Activated CD4-positive, alpha-beta memory T cell treated with anti-CD3 and anti-CD28 coated beads, Interleukin-2, amount 10 ng/mL, durations not matched to agents 7 days and 5 days (primary cell): ENCODE results near the gene TMEM143. TPM values are rescaled to one million over a fixed set of nuclear protein-coding genes. Genes with fewer than 3 reads are reported as not detected.
"Not testable (repeated sequence)": the region's sequence is repeated elsewhere in the genome, so short reads cannot be mapped to it uniquely, and the experiment has no call there.

Source experiments
- CTCF ChIA-PET: fragments of 350-600 bp; sonication (Branson Sonifier 250); formaldehyde crosslinking; loops from one replicate; lab custom pipeline; 2021; ENCODE audit warnings: antibody characterized with exemption, inconsistent platforms; lab: Charles Lee
- POLR2A ChIA-PET: fragments of 350-600 bp; sonication (Branson Sonifier 250); formaldehyde crosslinking; loops from one replicate; lab custom pipeline; 2021; ENCODE audit warnings: antibody characterized with exemption; lab: Charles Lee
- DNase-seq: peaks from one replicate; pipeline ENCODE4 v3.0.0-alpha.2; 2020
- H3K27ac Mint-ChIP-seq: one replicate; pipeline ENCODE4 v1.8.0; 2021; ENCODE audit warnings: mild to moderate bottlenecking, mixed read lengths
- H3K27me3 Mint-ChIP-seq: one replicate; pipeline ENCODE4 v1.8.0; 2021; ENCODE audit warnings: mixed read lengths
- H3K36me3 Mint-ChIP-seq: one replicate; pipeline ENCODE4 v1.8.0; 2021; ENCODE audit warnings: low read depth, mixed read lengths
- H3K4me1 Mint-ChIP-seq: one replicate; pipeline ENCODE4 v1.8.0; 2021; ENCODE audit warnings: mixed read lengths
- H3K4me3 Mint-ChIP-seq: one replicate; pipeline ENCODE4 v1.8.0; 2021; ENCODE audit warnings: mild to moderate bottlenecking, mixed read lengths
- H3K9me3 Mint-ChIP-seq: one replicate; pipeline ENCODE4 v1.8.0; 2021; ENCODE audit warnings: mixed read lengths
- total RNA-seq, 2 experiments: library from RNA; stranded (reverse); gene quantifications; one replicate each; pipeline ENCODE4 v1.2.3, GENCODE V29; 2021

Gene TMEM143
- total RNA-seq, 2 experiments from 2014 or later, result 17.4 to 18.2 TPM

DNA sequence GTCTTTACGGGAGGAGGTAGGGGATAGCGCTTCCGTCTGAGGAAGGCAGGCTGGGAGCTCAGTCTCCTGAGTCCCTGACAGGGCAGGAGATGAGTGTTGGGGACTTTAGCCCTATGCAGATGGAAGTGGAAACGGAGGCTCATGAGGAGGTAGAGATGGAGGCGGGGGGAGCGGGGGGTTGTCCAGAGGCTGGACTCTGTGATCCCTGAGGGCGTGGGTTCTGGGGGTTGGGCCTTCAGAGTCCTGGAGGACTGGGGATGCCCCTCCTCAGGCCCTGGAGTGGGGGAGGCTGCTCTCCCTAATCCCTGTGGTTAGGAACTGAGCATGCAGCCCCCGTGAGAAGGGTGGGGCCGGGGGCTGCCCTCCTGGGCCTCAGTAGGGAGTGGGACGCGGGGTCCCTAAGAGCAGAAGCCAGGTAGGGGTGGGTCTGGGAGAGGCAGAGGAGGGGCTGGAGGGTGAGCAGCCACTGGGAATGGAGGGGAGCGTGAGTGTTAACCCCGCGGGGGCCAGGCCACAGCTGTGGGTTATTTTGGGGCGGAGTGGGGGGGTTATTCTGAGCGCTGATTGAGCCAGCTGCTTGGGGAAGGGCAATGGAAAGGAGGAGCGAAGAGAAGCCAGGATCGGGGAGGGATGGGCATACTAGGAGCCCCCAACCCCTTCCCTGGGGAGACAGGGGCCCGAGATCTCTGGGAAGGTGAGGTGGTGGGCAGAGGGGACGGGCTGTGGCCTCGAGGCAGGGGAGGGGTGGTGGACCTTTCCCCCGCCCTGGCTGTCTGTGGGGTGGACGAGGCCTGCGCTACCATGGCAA is 32.5 kb upstream of the TMEM143 start:
- H3K27me3 Mint-ChIP-seq, result peaks cover 51% of the 10 kb centered on the region
- peaks cover 2% of the 10 kb centered on the region for H3K9me3 Mint-ChIP-seq
- no peak overlapping the region for H3K4me3 Mint-ChIP-seq
- no peak overlapping the region for H3K27ac Mint-ChIP-seq
- H3K4me1 Mint-ChIP-seq, result peaks cover 37% of the 10 kb centered on the region
- ChIA-PET POLR2A (interaction anchor here (0.6 to 1.7 kb wide), 4 partner anchors 32 to 220 kb away, joined by 3 to 6 read pairs (median 4); partner anchors contain the start of genes GRWD1, SYNGR4 and TMEM143), CTCF (interaction anchor here (1.6 kb wide), 1 partner anchor 81 kb away, joined by 6 read pairs; no protein-coding TSS in a partner anchor)
- H3K36me3 Mint-ChIP-seq, result peaks cover 9% of the 10 kb centered on the region
- no peak for DNase-seq

DNA sequence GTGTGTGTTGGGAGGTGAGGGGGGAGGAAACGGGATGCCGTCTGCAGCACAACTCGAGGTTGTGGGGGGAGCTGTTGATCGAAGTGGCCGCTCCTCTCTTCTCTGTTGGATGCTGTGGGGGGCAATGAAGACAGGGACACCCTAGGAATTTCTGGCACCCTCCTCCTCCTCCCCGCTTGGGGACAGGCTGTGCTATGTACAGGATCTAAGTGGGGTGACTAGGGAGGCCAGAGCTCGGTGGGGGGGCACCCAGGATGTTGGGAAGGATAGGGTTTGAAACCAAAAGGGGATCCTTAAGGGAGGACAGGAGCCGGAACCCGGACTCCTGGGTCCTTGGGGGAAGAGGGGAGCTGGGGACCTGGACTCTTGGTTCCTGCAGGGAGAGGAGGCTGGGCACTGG is 31.8 kb upstream of the TMEM143 start:
- peaks cover 2% of the 10 kb centered on the region for H3K9me3 Mint-ChIP-seq
- H3K4me1 Mint-ChIP-seq, result peaks cover 34% of the 10 kb centered on the region
- peaks cover 12% of the 10 kb centered on the region for H3K36me3 Mint-ChIP-seq
- H3K27ac Mint-ChIP-seq, result no peak overlapping the region
- H3K4me3 Mint-ChIP-seq, result no peak overlapping the region
- POLR2A ChIA-PET, result interaction anchor here (0.6 to 1.7 kb wide), 4 partner anchors 32 to 221 kb away, joined by 3 to 6 read pairs (median 4); partner anchors contain the start of genes GRWD1, SYNGR4 and TMEM143
- H3K27me3 Mint-ChIP-seq, result peaks cover 51% of the 10 kb centered on the region
- CTCF ChIA-PET, result interaction anchor here (0.8 to 1.6 kb wide), 2 partner anchors 81 to 86 kb away, joined by 6 read pairs; no protein-coding TSS in a partner anchor
- DNase-seq, result no peak

DNA sequence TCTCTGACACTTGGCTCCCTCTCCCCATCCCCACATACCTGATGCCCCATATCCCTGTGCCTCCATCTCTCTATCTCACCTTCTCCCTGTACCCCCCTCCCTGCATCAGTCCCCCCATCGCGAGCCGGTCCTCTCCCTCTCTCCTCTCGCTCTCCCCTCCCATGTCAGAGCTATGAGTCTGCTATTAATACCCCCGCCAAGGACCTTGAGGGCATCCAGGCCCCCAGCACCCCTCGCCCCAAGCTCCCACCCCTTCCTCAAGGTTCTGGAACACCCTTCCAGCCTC is 31.4 kb upstream of the TMEM143 start:
- Mint-ChIP-seq H3K4me3 (no peak overlapping the region), H3K4me1 (peaks cover 33% of the 10 kb centered on the region), H3K27ac (no peak overlapping the region), H3K9me3 (peaks cover 2% of the 10 kb centered on the region), H3K27me3 (peaks cover 51% of the 10 kb centered on the region), H3K36me3 (peaks cover 12% of the 10 kb centered on the region)
- POLR2A ChIA-PET, result interaction anchor here (0.9 to 1.7 kb wide), 3 partner anchors 31 to 62 kb away, joined by 4 to 6 read pairs (median 4); partner anchors contain the start of genes GRWD1, SYNGR4 and TMEM143
- CTCF ChIA-PET, result interaction anchor here (0.8 to 1.6 kb wide), 2 partner anchors 80 to 86 kb away, joined by 6 read pairs; no protein-coding TSS in a partner anchor
- DNase-seq, result no peak

DNA sequence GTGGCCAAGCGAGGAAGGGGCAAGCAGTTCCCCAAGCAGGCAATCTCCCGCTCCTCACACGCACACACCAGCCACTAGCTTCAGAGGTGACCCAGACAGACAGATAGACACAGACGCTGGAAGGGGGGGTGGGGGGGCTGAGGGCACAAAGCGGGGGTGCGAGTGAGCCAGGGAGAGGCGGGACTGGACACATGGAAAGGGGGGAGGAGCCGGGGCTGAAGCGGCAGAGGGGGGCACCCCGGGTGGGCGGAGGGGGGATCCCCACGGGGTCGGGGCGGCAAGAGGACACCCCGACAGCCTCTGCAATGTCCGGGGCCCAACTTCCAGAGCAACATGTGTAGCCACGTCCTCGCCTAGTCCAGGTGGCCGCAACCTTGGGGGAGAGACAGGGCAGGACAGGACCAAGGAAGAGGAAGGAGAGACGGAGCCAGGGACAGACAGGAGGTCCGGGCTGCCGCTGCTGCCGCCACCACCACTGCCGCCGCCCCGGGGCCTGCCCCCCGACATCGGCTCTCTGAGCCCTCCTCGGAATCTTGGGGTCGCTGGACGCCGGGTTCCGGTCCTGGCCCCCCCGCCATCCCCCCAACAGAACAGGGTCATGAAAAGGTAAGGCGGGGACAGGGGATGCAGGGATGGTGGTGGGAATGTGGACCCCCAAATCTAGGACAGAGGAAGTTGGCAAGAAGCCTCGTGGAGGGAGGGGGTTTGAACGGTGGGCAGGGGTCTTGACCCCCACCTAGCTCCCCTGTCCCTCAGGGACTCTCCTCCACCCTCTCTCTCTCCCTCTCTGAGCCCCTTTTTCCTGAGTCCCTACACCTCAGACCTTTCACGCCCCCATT is 30.8 kb upstream of the TMEM143 start:
- H3K36me3 Mint-ChIP-seq, result peaks cover 12% of the 10 kb centered on the region
- ChIA-PET POLR2A (interaction anchor here (1.2 to 2.0 kb wide), 3 partner anchors 31 to 52 kb away, joined by 4 to 6 read pairs (median 5); partner anchors contain the start of genes GRWD1, SYNGR4 and TMEM143), CTCF (interaction anchor here (0.8 to 1.6 kb wide), 2 partner anchors 80 to 87 kb away, joined by 6 read pairs; no protein-coding TSS in a partner anchor)
- peaks cover 2% of the 10 kb centered on the region for H3K9me3 Mint-ChIP-seq
- H3K27ac Mint-ChIP-seq, result no peak overlapping the region
- no peak overlapping the region for H3K4me3 Mint-ChIP-seq
- H3K4me1 Mint-ChIP-seq, result peaks cover 30% of the 10 kb centered on the region
- no peak for DNase-seq
- peaks cover 51% of the 10 kb centered on the region for H3K27me3 Mint-ChIP-seq

DNA sequence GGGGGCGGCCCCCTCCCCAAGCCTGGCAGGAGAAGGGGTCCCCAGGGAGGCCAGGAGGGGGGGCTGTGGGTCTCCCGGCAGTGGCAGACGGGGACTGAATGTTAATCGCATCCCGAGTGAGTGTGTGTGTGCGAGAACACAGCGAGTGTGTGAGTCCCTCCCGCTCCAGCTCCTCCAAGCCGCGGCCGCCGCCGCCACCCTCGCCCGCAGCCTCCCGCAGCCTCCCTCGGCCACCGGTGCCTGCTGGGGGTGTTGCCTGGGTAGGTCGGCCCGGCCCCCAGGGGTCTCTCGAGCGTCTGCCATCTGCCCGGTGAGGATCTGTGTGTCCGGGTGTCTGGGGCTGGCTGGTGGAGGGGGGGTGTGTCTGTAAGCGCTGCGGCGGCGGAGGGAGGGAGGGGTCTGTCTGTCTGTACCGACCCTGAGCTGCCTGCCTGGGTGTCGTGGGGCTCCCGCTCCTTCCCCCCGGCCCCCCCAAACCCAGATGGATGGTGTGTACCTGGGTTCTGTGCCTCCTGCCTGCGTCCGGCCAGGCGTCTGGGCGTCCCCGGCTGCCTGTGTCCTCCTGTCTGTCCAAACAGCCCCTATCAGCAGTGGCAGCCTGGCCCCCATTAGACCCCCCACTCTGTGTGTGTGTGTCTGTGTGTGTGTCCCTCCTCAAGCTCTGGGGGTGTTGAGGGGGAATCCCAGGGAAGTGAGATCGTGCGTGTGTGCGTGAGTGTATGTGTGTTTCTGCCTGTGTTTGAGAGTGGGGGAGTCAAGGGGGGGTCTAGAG is 30.0 kb upstream of the TMEM143 start, which contains the start of gene GRIN2D:
TSS of gene GRIN2D (plus strand) at position 110 of the 772 bp plus-strand sequence. CDS start 4,725 bp downstream, outside the sequence.
- H3K36me3 Mint-ChIP-seq, result peaks cover 13% of the 10 kb centered on the region
- H3K27ac Mint-ChIP-seq, result no peak within 1 kb of the TSS
- peak within 1 kb of the TSS; percentile 43 for H3K4me3 Mint-ChIP-seq
- CTCF ChIA-PET, result interaction anchor here (1.1 kb wide), 1 partner anchor 30 kb away, joined by 3 read pairs; the partner anchor contains the start of genes SYNGR4 and TMEM143
- DNase-seq, result no peak
- H3K9me3 Mint-ChIP-seq, result no peaks in the 10 kb centered on the region
- H3K4me1 Mint-ChIP-seq, result peaks cover 29% of the 10 kb centered on the region
- H3K27me3 Mint-ChIP-seq, result peaks cover 51% of the 10 kb centered on the region
- POLR2A ChIA-PET, result interaction anchor here (0.9 to 2.0 kb wide), 3 partner anchors 9 to 31 kb away, joined by 3 to 5 read pairs (median 3); no protein-coding TSS in a partner anchor

DNA sequence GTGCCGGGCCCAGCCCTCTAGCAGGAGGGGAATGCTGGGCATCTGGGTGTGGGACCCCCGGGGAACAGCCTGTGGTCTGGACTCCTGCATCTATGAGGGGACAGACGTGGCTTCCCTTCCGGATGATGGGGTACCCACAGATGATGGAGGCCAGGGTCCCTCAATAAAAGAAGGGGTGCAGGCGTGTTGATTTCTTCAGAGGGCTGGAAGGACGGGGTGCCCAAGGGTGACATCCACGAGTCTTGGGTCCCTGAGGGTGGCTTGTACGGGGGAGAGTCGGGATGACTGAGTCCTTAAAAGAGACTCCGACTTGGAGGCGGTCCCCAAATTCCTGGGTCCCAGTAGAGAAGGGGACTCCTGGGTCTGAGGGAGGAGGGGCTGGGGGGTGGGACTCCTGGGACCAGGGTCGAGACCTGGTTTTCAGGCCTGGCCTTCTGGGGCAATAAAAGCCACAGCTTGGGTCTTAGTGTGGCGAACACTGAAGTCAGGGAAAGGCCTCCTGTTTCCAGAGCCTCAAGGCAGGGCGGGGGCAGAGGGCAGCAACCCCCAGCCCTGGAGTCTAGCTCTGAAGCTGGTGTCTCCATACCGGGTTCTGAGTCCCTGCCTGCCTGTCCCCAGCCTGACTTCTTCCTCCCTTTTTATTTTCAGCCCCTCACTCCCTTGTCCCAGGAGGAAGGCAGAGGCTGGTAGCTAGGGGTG is 29.3 kb upstream of the TMEM143 start:
- peaks cover 33% of the 10 kb centered on the region for H3K4me1 Mint-ChIP-seq
- no peaks in the 10 kb centered on the region for H3K9me3 Mint-ChIP-seq
- no peak overlapping the region for H3K27ac Mint-ChIP-seq
- CTCF ChIA-PET, result interaction anchor here (1.1 kb wide), 1 partner anchor 29 kb away, joined by 3 read pairs; the partner anchor contains the start of genes SYNGR4 and TMEM143
- H3K27me3 Mint-ChIP-seq, result peaks cover 49% of the 10 kb centered on the region
- POLR2A ChIA-PET, result interaction anchor here (0.9 to 2.0 kb wide), 3 partner anchors 10 to 30 kb away, joined by 3 to 5 read pairs (median 3); no protein-coding TSS in a partner anchor
- H3K36me3 Mint-ChIP-seq, result peaks cover 19% of the 10 kb centered on the region
- DNase-seq, result no peak
- H3K4me3 Mint-ChIP-seq, result peak overlapping the region; percentile 43

DNA sequence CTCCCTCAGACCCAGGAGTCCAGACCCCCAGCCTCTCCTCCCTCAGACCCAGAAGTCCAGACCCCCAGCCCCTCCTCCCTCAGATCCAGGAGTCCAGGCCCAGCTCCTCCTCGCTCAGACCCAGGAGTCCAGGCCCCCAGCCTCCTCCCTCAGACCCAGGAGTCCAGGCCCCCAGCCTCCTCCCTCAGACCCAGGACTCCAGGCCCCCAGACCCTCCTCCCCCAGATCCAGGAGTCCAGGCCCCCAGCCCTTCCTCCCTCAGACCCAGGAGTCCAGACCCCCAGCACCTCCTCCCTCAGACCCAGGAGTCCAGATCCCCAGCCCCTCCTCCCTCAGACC is 28.2 kb upstream of the TMEM143 start:
- Mint-ChIP-seq H3K36me3 (peaks cover 19% of the 10 kb centered on the region), H3K27me3 (peaks cover 39% of the 10 kb centered on the region), H3K4me1 (peaks cover 28% of the 10 kb centered on the region)
- H3K4me3 Mint-ChIP-seq, H3K9me3 Mint-ChIP-seq, H3K27ac Mint-ChIP-seq, DNase-seq: not testable (repeated sequence)
- CTCF ChIA-PET, result interaction anchor here (0.5 to 2.7 kb wide), 26 partner anchors 9 to 1059 kb away, joined by 3 to 53 read pairs (median 4); partner anchors contain the start of genes SYNGR4 and TMEM143
- POLR2A ChIA-PET, result interaction anchor here (0.7 to 3.3 kb wide), 11 partner anchors 9 to 63 kb away, joined by 3 to 48 read pairs (median 4); partner anchors contain the start of genes SYNGR4 and TMEM143

DNA sequence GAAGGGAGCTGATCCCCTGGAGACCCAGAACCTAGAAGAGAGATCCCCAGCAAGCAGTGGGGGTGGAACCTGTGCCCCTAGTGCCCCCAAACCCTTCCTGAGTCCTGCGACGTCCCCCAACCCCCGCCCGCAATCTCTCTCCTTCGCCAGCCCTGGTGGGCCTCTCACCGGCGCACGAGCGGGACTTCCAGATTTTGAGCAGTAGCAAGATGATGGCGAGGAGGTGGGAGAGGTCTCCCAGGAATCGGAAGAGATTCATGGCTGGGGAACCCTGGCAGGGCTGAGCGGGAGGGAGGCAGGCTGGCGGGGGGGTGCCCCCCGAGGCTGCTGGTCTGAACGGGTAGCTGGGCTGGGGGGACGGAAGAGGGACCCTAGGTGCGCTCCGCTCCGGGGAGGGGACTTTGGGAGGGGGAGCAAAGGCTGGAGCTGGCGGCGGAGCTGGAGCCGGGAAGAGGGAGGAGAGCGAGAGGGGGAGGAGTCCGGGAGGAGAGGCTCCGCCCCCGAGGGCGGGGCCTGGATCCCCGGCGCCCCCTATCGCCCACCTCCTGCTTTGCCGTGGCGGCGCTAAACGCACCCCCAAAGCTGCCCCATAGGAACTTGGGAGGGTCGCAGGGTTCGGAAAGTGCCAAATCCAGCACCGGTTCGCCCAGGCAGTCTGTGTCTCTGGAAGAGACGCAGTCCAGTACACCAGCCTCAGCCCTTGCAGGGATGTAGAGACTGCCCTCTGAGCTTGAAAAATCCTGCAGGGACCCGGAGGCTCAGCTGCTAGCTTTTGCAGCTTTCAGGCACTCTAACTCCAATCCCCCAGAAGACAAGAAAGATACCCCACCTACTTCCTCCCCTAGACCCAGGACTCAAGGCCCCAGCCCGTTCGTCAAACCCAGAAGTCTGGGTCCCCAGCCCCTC is 27.6 kb upstream of the TMEM143 start, which contains the start of gene KDELR1:
TSS of gene KDELR1 (minus strand) at position 452 of the 906 bp plus-strand sequence. CDS start at position 259, 193 bp downstream.
- CTCF ChIA-PET, result interaction anchor here (0.5 to 2.7 kb wide), 33 partner anchors 9 to 1060 kb away, joined by 3 to 53 read pairs (median 4); partner anchors contain the start of genes GRWD1, SYNGR4 and TMEM143
- peaks cover 36% of the 10 kb centered on the region for H3K27me3 Mint-ChIP-seq
- H3K9me3 Mint-ChIP-seq, result no peaks in the 10 kb centered on the region
- peak within 1 kb of the TSS; percentile 92 for H3K4me3 Mint-ChIP-seq
- POLR2A ChIA-PET, result interaction anchor here (0.7 to 3.3 kb wide), 16 partner anchors 10 to 758 kb away, joined by 3 to 48 read pairs (median 4); partner anchors contain the start of genes SYNGR4 and TMEM143
- peak within 1 kb of the TSS; percentile 88 for H3K27ac Mint-ChIP-seq
- peak; percentile 77 for DNase-seq
- H3K4me1 Mint-ChIP-seq, result peaks cover 28% of the 10 kb centered on the region
- H3K36me3 Mint-ChIP-seq, result peaks cover 21% of the 10 kb centered on the region

DNA sequence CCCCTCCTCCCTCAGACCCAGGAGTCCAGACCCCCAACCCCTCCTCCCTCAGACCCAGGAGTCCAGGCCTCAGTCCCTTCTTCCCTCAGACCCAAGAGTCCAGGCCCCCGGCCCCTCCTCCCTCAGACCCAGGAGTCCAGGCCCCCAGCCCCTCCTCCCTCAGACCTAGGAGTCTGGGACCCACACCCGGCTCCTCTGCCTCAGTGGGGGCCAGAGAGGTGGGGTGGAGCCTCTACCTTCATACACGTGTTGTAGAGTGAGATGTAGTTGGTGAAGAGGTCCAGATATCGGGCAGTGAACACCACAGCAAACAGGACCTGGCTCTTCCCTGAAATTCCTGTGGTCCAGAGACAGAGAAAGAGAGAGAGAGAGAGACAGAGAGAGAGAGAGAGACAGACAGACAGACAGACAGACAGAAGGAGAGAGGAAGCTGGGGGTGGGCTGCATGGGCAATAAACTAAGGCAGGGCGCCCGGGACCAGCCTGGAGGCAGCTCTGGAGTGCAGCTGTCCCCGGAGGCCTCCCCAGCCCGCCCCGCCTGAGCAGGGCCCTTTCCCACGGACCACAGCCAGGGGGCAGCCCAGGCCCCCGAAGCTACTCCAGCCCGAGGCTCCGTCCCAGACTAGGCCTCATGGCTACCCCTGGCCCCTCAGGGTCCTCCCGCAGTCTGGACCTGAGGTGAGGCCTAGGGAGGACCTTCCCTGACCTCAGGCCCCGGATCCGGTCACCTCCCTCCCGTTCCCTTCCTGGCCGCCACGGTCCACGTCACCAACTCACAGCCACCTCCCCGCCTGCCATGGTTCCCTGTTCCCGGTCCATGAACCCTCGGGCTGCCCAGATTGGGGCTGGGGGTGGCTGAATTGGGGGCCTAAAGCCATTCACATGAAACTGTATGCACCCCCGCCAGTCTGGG is 26.7 kb upstream of the TMEM143 start:
- peak; percentile 72 for DNase-seq
- peak overlapping the region; percentile 92 for H3K4me3 Mint-ChIP-seq
- no peaks in the 10 kb centered on the region for H3K9me3 Mint-ChIP-seq
- peak overlapping the region; percentile 88 for H3K27ac Mint-ChIP-seq
- ChIA-PET CTCF (interaction anchor here (0.9 to 2.7 kb wide), 24 partner anchors 9 to 218 kb away, joined by 3 to 53 read pairs (median 4); partner anchors contain the start of genes GRWD1, SYNGR4 and TMEM143), POLR2A (interaction anchor here (0.7 to 3.3 kb wide), 11 partner anchors 9 to 759 kb away, joined by 3 to 48 read pairs (median 4); partner anchors contain the start of genes SYNGR4 and TMEM143)
- peaks cover 28% of the 10 kb centered on the region for H3K27me3 Mint-ChIP-seq
- peaks cover 25% of the 10 kb centered on the region for H3K4me1 Mint-ChIP-seq
- H3K36me3 Mint-ChIP-seq, result peaks cover 24% of the 10 kb centered on the region
